K562 (cell line): ENCODE measurements around the gene MARCHF9. TPM values are rescaled to one million over a fixed set of nuclear protein-coding genes. Genes with fewer than 3 reads are reported as not detected.
"Not testable (repeated sequence)": the region's sequence is repeated elsewhere in the genome, so short reads cannot be mapped to it uniquely, and the experiment has no call there.

Experiments used
- ATAC-seq: fragments of 200-7000 bp; cut with Tn5 transposase; 3 replicates; pipeline ENCODE4 v1.9.1; 2020; ENCODE audit warnings: moderate library complexity
- BruUV-seq: library from RNA; stranded (reverse); fragments of 400-500 nt; replicated peaks from 2 replicates; lab custom pipeline; 2021; lab: Mats Ljungman, UMichigan
- CTCF ChIA-PET: fragments of 300-600 bp; formaldehyde crosslinking; extraction: SDS; loops from one replicate; lab custom pipeline; 2021; ENCODE audit warnings: low intra/inter-chr PET ratio; lab: Yijun Ruan, JAX
- POLR2A ChIA-PET: fragments of 300-600, 350-650 bp; sonication (Branson Sonifier 250); formaldehyde crosslinking; extraction: SDS; loops from one replicate; lab custom pipeline; 2021; ENCODE audit warnings: antibody characterized with exemption, inconsistent platforms; lab: Yijun Ruan, JAX
- DNase-seq, 4 experiments: peaks; one replicate each; pipeline versions ENCODE4 v3.0.0 to v3.0.0-alpha.2; 2011 to 2018; ENCODE audit warnings: low spot score in 3 of 4, mixed read lengths in 3 of 4; ENCODE audit errors: extremely low read depth in 1 of 4
- FAIRE-seq: peaks from 2 replicates; lab custom pipeline; 2011; peaks lifted over from hg19 to GRCh38; lab: Jason Lieb, UNC
- H2AFZ ChIP-seq: 2 replicates; pipeline ENCODE4 v1.6.0; 2011; ENCODE audit warnings: low read depth, low read length, control low read depth, inconsistent platforms
- H3K27ac ChIP-seq: fragments of 200-600 bp; 3 replicates; pipeline ENCODE4 v1.8.0; 2011; ENCODE audit warnings: low read depth, mild to moderate bottlenecking, control low read depth, inconsistent platforms, low read length, moderate library complexity, mixed read lengths; ENCODE audit errors: extremely low read depth
- H3K27me3 ChIP-seq, 2 experiments: fragments of 300-600 bp in 1 of 2; 2 replicates in 1 of 2; 3 replicates in 1 of 2; pipeline versions ENCODE4 v1.6.0 to v1.8.0; 2011; ENCODE audit warnings: inconsistent platforms in 2 of 2, low read length in 2 of 2, mild to moderate bottlenecking in 1 of 2, mixed read lengths in 1 of 2, moderate library complexity in 1 of 2; ENCODE audit not compliant: control insufficient read depth in 2 of 2, insufficient read depth in 2 of 2
- H3K36me3 ChIP-seq: fragments of 300-600 bp; 3 replicates; pipeline ENCODE4 v1.8.0; 2011; ENCODE audit warnings: mild to moderate bottlenecking, low read length, inconsistent platforms; ENCODE audit not compliant: control insufficient read depth, insufficient read depth
- H3K4me1 ChIP-seq, 2 experiments: fragments of 200-600 bp in 1 of 2; replicated peaks in 1 of 2; 2 replicates in 1 of 2; 3 replicates in 1 of 2; pipeline versions ENCODE4 v1.5.1 to v1.8.0; 2011; ENCODE audit warnings: inconsistent platforms in 2 of 2, low read length in 2 of 2, mild to moderate bottlenecking in 1 of 2, mixed read lengths in 1 of 2, moderate library complexity in 1 of 2; ENCODE audit not compliant: control insufficient read depth in 2 of 2, insufficient read depth in 2 of 2
- H3K4me2 ChIP-seq: 2 replicates; pipeline ENCODE4 v1.6.1; 2011; ENCODE audit warnings: low read length, control low read depth, inconsistent platforms, mixed read lengths; ENCODE audit not compliant: insufficient read depth
- H3K4me3 ChIP-seq: fragments of 200-600 bp; sonication (generic), shearing (Covaris generic); 2 replicates; pipeline ENCODE4 v1.5.1; 2016; ENCODE audit warnings: control low read depth, inconsistent platforms
- H3K79me2 ChIP-seq: fragments of 200-600 bp; 3 replicates; pipeline ENCODE4 v1.8.0; 2011; ENCODE audit warnings: low read length, inconsistent platforms; ENCODE audit not compliant: control insufficient read depth, insufficient read depth
- H3K9ac ChIP-seq, 2 experiments: 2 replicates each; pipeline versions ENCODE4 v1.6.0 to v1.6.1; 2011; ENCODE audit warnings: low read depth in 2 of 2, low read length in 2 of 2, control low read depth in 1 of 2, inconsistent platforms in 1 of 2, mild to moderate bottlenecking in 1 of 2, mixed read lengths in 1 of 2; ENCODE audit not compliant: insufficient read depth in 1 of 2
- H3K9me1 ChIP-seq: one replicate; pipeline ENCODE4 v1.6.0; 2011; ENCODE audit warnings: inconsistent platforms, mild to moderate bottlenecking, low read length, moderate library complexity; ENCODE audit not compliant: control insufficient read depth, insufficient read depth
- H3K9me3 ChIP-seq: replicated peaks from 2 replicates; pipeline ENCODE4 v1.5.1; 2011; ENCODE audit warnings: low read depth, low read length, inconsistent platforms; ENCODE audit not compliant: control insufficient read depth, insufficient read depth
- H4K20me1 ChIP-seq: replicated peaks from 2 replicates; pipeline ENCODE4 v1.6.1; 2011; ENCODE audit warnings: low read length, inconsistent platforms, mixed read lengths; ENCODE audit not compliant: control insufficient read depth, insufficient read depth
- EP300 ChIP-seq: IDR thresholded peaks from 2 replicates; pipeline ENCODE4 v1.6.1; 2012; ENCODE audit warnings: low read length, improper control_type of control experiment
- ZBTB7A ChIP-seq: IDR thresholded peaks from 2 replicates; pipeline ENCODE4 v1.6.1; 2011; ENCODE audit warnings: low read depth, mild to moderate bottlenecking, low read length, moderate library complexity, borderline replicate concordance; ENCODE audit not compliant: control insufficient read depth
- ZNF695 ChIP-seq: fragments of 450-650 bp; formaldehyde crosslinking; IDR thresholded peaks from 2 replicates; pipeline ENCODE4 v1.4.0; 2020; ENCODE audit warnings: mild to moderate bottlenecking, moderate library complexity
- WGBS: fragments of 100-300 bp; shearing (Covaris generic); methylation state at CpG from one replicate; pipeline ENCODE4 v1.1.6; 2016; ENCODE audit warnings: low coverage, mixed read lengths; ENCODE audit not compliant: insufficient coverage; ENCODE audit errors: missing lambda C conversion rate; 5-methylcytosine and 5-hydroxymethylcytosine counted together
- in situ Hi-C: fragments of 300-500 bp; cut with MboI; formaldehyde crosslinking; loops from 4 replicates; pipeline ENCODE4 v1.15.0; 2018; ENCODE audit warnings: inconsistent platforms, mixed read lengths
- intact Hi-C: fragments of 100-400 bp; cut with micrococcal nuclease; formaldehyde crosslinking; loops from 2 replicates; pipeline ENCODE4 v1.14.2; 2022
- polyA plus RNA-seq, 8 experiments: library from polyadenylated mRNA; depleted of rRNA in 4 of 8; stranded (reverse) in 5 of 8; unstranded in 3 of 8; fragments of >200 nt; fragmentation: Nextera tagmentation in 2 of 8; fragmentation: Illumina TruSeq in 1 of 8; extraction: Ambion mirVana in 2 of 8; extraction: Trizol in 1 of 8; gene quantifications; 2 replicates each; pipeline versions ENCODE4 v1.2.1 to v1.2.3, GENCODE V29; 2011 to 2014; ENCODE audit warnings: inconsistent platforms in 1 of 8, missing spikeins in 1 of 8
- total RNA-seq, 7 experiments: library from RNA; depleted of rRNA in 6 of 7; stranded (reverse); fragments of >200 nt in 6 of 7; fragmentation: Illumina TruSeq in 2 of 7; extraction: Trizol in 2 of 7; gene quantifications; 2 replicates each; pipeline versions ENCODE4 v1.2.1 to v1.2.3, GENCODE V29; 2011 to 2021; ENCODE audit warnings: low replicate concordance in 1 of 7

Gene MARCHF9
- total and polyA plus RNA-seq, 9 of the 15 experiments (the other 6 are each of a cell fraction or from before 2014, with no cell fraction given), result 0.80 to 12.4 (median 6.2) TPM

GRCh38 chr12:57772429-57773322 is 17.8 kb downstream of the MARCHF9 start, which contains the start of gene EEF1AKMT3 (continued):
- TF ChIP-seq EP300 (no peak), ZNF695 (no peak), ZBTB7A (peak; percentile 79; the same call in 1 of the 2 replicates)

- POLR2A ChIA-PET, result interaction anchor here (0.6 kb wide), 1 partner anchor 191 kb away, joined by 3 read pairs; no protein-coding TSS in a partner anchor
- in situ Hi-C loops, result not testable (repeated sequence)
- peaks cover 15 to 27% of the 10 kb centered on the region in 2 experiments for H3K4me1 ChIP-seq
These were observed 19.7 kb downstream of the MARCHF9 start for GRCh38 chr12:57774634-57775033.

More at GRCh38 chr12:57774634-57775033, 19.7 kb downstream of the MARCHF9 start:
- peaks cover 27% of the 10 kb centered on the region for H3K79me2 ChIP-seq
- H3K4me3 ChIP-seq, H3K27ac ChIP-seq, H3K27me3 ChIP-seq, ATAC-seq, CTCF ChIA-PET, H2AFZ ChIP-seq, intact Hi-C loops, H3K9me3 ChIP-seq, DNase-seq, H4K20me1 ChIP-seq, FAIRE-seq, BruUV-seq, H3K4me2 ChIP-seq, H3K9ac ChIP-seq, H3K9me1 ChIP-seq: not testable (repeated sequence)
- 92% methylated on average over 9 of the region's 11 CpGs for WGBS
- H3K36me3 ChIP-seq, result peaks cover 26% of the 10 kb centered on the region
